Right atrium auricular region (tissue), 2 donors: Measurements from ENCODE around the gene MIDN. TPM values are rescaled to one million over a fixed set of nuclear protein-coding genes. Genes with fewer than 3 reads are reported as not detected.

Experiments used
- DNase-seq: peaks from one replicate; pipeline ENCODE4 v3.0.0-alpha.2; 2019; ENCODE audit warnings: low spot score
- H3K27ac ChIP-seq, 2 donors: fragments of 200-600 bp; sonication (generic); 1 replicate in 1 of 2; 2 replicates in 1 of 2; pipeline ENCODE4 v1.5.1; 2016 to 2019
- H3K27me3 ChIP-seq, 2 donors: fragments of 200-600 bp; sonication (generic); one replicate each; pipeline versions ENCODE4 v1.5.1 to v1.6.0; 2017 to 2019
- H3K36me3 ChIP-seq: fragments of 200-600 bp; sonication (generic); one replicate; pipeline ENCODE4 v1.5.1; 2016
- H3K4me1 ChIP-seq, 2 donors: fragments of 200-600 bp; sonication (generic); one replicate each; pipeline versions ENCODE4 v1.5.1 to v1.6.0; 2017 to 2019
- H3K4me3 ChIP-seq, 2 donors: fragments of 200-600 bp; sonication (generic); 1 replicate in 1 of 2; 2 replicates in 1 of 2; pipeline ENCODE4 v1.5.1; 2017 to 2019; ENCODE audit warnings: mild to moderate bottlenecking in 1 of 2, moderate library complexity in 1 of 2
- H3K9me3 ChIP-seq, 2 donors: fragments of 200-600 bp; sonication (generic); one replicate each; pipeline ENCODE4 v1.5.1; 2019
- total RNA-seq, 2 donors: library from RNA; depleted of rRNA; stranded (reverse); fragments of >200 nt; gene quantifications; one replicate each; pipeline ENCODE4 v1.1.0, GENCODE V29; 2016
- TF ChIP-seq, protein P1 (sequence below), 2 donors: fragments of 200-600 bp; sonication (generic); IDR thresholded peaks; one replicate each; pipeline ENCODE4 v1.5.1; 2019; ENCODE audit warnings: antibody characterized with exemption in 2 of 2

Gene MIDN
- total RNA-seq, 2 donors from 2014 or later: 42.1 to 42.2 TPM

DNA sequence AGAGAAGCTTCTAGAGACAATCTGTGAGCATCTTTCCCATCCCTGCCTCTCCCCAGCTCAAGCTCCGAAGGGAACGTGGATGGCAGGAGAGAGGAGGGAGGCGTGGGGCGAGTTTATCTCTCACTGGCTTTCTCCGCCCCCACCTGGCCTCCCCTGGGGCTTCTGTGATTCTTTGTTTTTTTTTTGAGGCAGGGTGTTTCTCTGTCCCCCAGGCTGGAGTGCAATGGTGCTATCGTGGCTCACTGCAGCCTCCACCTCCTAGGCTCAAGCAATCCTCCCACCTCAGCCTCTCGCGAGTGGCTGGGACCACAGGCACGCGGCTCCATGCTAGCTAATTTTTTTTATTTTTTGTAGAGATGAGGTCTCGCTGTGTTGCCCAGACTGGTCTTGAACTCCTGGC lies 60.3 kb downstream of the MIDN start:
- Histone ChIP-seq H3K4me1 (no peaks in the 10 kb centered on the region), H3K4me3 (no peak overlapping the region), H3K27ac (no peak overlapping the region), H3K9me3 (no peaks in the 10 kb centered on the region), H3K36me3 (no peaks in the 10 kb centered on the region), H3K27me3 (no peaks in the 10 kb centered on the region)
- no peak for DNase-seq
- TF ChIP-seq, protein P1, sequence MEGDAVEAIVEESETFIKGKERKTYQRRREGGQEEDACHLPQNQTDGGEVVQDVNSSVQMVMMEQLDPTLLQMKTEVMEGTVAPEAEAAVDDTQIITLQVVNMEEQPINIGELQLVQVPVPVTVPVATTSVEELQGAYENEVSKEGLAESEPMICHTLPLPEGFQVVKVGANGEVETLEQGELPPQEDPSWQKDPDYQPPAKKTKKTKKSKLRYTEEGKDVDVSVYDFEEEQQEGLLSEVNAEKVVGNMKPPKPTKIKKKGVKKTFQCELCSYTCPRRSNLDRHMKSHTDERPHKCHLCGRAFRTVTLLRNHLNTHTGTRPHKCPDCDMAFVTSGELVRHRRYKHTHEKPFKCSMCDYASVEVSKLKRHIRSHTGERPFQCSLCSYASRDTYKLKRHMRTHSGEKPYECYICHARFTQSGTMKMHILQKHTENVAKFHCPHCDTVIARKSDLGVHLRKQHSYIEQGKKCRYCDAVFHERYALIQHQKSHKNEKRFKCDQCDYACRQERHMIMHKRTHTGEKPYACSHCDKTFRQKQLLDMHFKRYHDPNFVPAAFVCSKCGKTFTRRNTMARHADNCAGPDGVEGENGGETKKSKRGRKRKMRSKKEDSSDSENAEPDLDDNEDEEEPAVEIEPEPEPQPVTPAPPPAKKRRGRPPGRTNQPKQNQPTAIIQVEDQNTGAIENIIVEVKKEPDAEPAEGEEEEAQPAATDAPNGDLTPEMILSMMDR (IDR thresholded peaks at IDR 0.05): no peak

Other genes with a start within 250 kb of the MIDN start
- under 1 TPM in 1 of 2 donors, not detected in 1; 0.12 TPM for gene GRIN3B, start 248.2 kb upstream of the MIDN start, total RNA-seq
- 100 to 1,000 TPM; 129 to 170 TPM for gene TMEM259, start 227.5 kb upstream of the MIDN start, total RNA-seq
- gene RNU6-2, start 227.1 kb upstream of the MIDN start, total RNA-seq: not detected
- gene CNN2, start 222.0 kb upstream of the MIDN start, total RNA-seq: 10 to 100 TPM; 47.8 to 48.5 TPM
- gene ABCA7, start 208.5 kb upstream of the MIDN start, total RNA-seq: 1 to 10 TPM; 4.8 to 5.9 TPM
- gene ARHGAP45, start 181.4 kb upstream of the MIDN start, total RNA-seq: 10 to 100 TPM in 1 of 2 donors, 1 to 10 TPM in 1; 5.2 to 12.8 TPM
- 100 to 1,000 TPM; 149 to 252 TPM for gene POLR2E, start 153.2 kb upstream of the MIDN start, total RNA-seq
- gene GPX4, start 144.6 kb upstream of the MIDN start, total RNA-seq: 100 to 1,000 TPM; 404 to 529 TPM
- gene SBNO2, start 74.3 kb upstream of the MIDN start, total RNA-seq: 10 to 100 TPM; 14.7 to 17.7 TPM
- 10 to 100 TPM; 62.0 to 64.7 TPM for gene STK11, start 42.8 kb upstream of the MIDN start, total RNA-seq
- gene CBARP, start 10.6 kb upstream of the MIDN start, total RNA-seq: 1 to 10 TPM; 2.4 to 2.6 TPM
- 100 to 1,000 TPM; 193 to 269 TPM for gene ATP5F1D, start 6.8 kb upstream of the MIDN start, total RNA-seq
- 100 to 1,000 TPM; 288 to 385 TPM for gene CIRBP, start 20.7 kb downstream of the MIDN start, total RNA-seq
- 10 to 100 TPM; 28.9 to 29.8 TPM for gene FAM174C, start 26.9 kb downstream of the MIDN start, total RNA-seq
- not detected for gene EFNA2, start 37.3 kb downstream of the MIDN start, total RNA-seq
- 100 to 1,000 TPM; 234 to 326 TPM for gene NDUFS7, start 135.3 kb downstream of the MIDN start, total RNA-seq
- 10 to 100 TPM; 45.8 to 92.5 TPM for gene GAMT, start 153.0 kb downstream of the MIDN start, total RNA-seq
- 10 to 100 TPM; 32.6 to 47.5 TPM for gene DAZAP1, start 159.0 kb downstream of the MIDN start, total RNA-seq
- gene RPS15, start 189.8 kb downstream of the MIDN start, total RNA-seq: 1,000 to 10,000 TPM; 1,712 to 2,156 TPM
- gene APC2, start 201.5 kb downstream of the MIDN start, total RNA-seq: under 1 TPM; 0.04 to 0.35 TPM
- gene C19orf25, start 230.6 kb downstream of the MIDN start, total RNA-seq: 10 to 100 TPM; 19.1 to 22.3 TPM
- gene PCSK4, start 241.8 kb downstream of the MIDN start, total RNA-seq: 1 to 10 TPM; 1.0 to 4.4 TPM
- 1 to 10 TPM; 1.3 to 2.3 TPM for gene REEP6, start 242.6 kb downstream of the MIDN start, total RNA-seq